Uterus (tissue), 4 donors: ENCODE results near the gene CCL21. TPM values are rescaled to one million over a fixed set of nuclear protein-coding genes. Genes with fewer than 3 reads are reported as not detected.
A peak's percentile ranks its signal among the peaks of the same experiment; 100 is the strongest.

Experiments
- DNase-seq, 2 donors: peaks; one replicate each; pipeline ENCODE4 v3.0.0-alpha.2; 2019 to 2020
- H3K27ac ChIP-seq, 2 donors: fragments of 200-600 bp; sonication (generic); 1 replicate in 1 of 2; 2 replicates in 1 of 2; pipeline ENCODE4 v1.5.1; 2016 to 2018
- H3K27me3 ChIP-seq, 2 donors: fragments of 200-600 bp; sonication (generic); one replicate each; pipeline ENCODE4 v1.5.1; 2018 to 2019; ENCODE audit warnings: control low read depth in 1 of 2
- H3K36me3 ChIP-seq, 2 donors: fragments of 200-600 bp; sonication (generic); one replicate each; pipeline ENCODE4 v1.5.1; 2019; ENCODE audit warnings: control low read depth in 1 of 2
- H3K4me1 ChIP-seq, 2 donors: fragments of 200-600 bp; sonication (generic); one replicate each; pipeline ENCODE4 v1.5.1; 2018 to 2019; ENCODE audit warnings: control low read depth in 1 of 2
- H3K4me3 ChIP-seq, 2 donors: fragments of 200-600 bp; sonication (generic); 1 replicate in 1 of 2; 2 replicates in 1 of 2; pipeline ENCODE4 v1.5.1; 2018 to 2019; ENCODE audit warnings: mild to moderate bottlenecking in 1 of 2
- H3K9me3 ChIP-seq, 2 donors: fragments of 200-600 bp; sonication (generic); one replicate each; pipeline ENCODE4 v1.5.1; 2019; ENCODE audit warnings: control low read depth in 1 of 2
- CTCF ChIP-seq, 4 experiments: fragments of 200-600 bp in 2 of 4; fragments of 450-650 bp in 2 of 4; sonication (generic) in 2 of 4; IDR thresholded peaks; one replicate each; pipeline ENCODE4 v1.5.1; 2016 to 2019; ENCODE audit warnings: antibody characterized with exemption in 4 of 4, mild to moderate bottlenecking in 2 of 4, moderate library complexity in 1 of 4
- POLR2A ChIP-seq, 2 donors: fragments of 450-650 bp; IDR thresholded peaks; one replicate each; pipeline ENCODE4 v1.6.1; 2016; ENCODE audit warnings: antibody characterized with exemption in 2 of 2, mild to moderate bottlenecking in 1 of 2, moderate library complexity in 1 of 2
- intact Hi-C: fragments of 100-400 bp; cut with DNase I; formaldehyde crosslinking; loops from one replicate; pipeline ENCODE4 v1.15.1; 2023; ENCODE audit warnings: low total_unique reads
- total RNA-seq, 4 donors: library from RNA; depleted of rRNA in 3 of 4; stranded (reverse); fragments of >200 nt in 3 of 4; gene quantifications; one replicate each; pipeline versions ENCODE4 v1.1.0 to v1.2.4, GENCODE V29; 2014 to 2023
- donor health status: DM: yes; HTN: yes; CAD: no.

CCL21 gene
- total RNA-seq, 4 donors from 2014 or later = 7.6 to 248 (median 87.1) TPM

DNA sequence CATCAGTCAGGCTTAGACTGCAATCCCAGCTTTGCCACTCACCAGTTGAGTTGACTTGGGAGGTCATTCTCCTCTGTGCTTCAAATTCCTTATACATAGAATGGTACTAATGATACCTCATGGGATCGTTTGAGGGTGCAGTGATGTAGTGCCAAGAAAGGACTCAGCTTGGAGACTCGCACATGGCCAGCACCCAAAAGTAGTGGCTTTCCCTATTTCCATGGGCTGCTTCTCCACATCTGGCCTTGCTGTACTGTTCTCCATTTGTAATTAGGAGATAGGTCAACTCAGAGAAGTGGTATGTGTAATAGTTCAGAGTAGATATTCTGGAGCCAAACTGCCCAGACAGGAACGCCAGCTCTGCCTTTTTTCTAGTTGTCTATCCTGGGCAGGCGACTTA, 24.3 kb downstream of the CCL21 start:
- H3K27ac ChIP-seq = no peak overlapping the region
- TF ChIP-seq CTCF (IDR thresholded peaks at IDR 0.05) = no peak
- TF ChIP-seq POLR2A (IDR thresholded peaks at IDR 0.05) = no peak
- H3K27me3 ChIP-seq = no peaks in the 10 kb centered on the region
- no peak for DNase-seq
- intact Hi-C loops = no loop called here
- no peaks in the 10 kb centered on the region for H3K36me3 ChIP-seq
- no peaks in the 10 kb centered on the region for H3K9me3 ChIP-seq
- peaks cover 0 to 3% of the 10 kb centered on the region in 2 donors for H3K4me1 ChIP-seq
- H3K4me3 ChIP-seq = no peak overlapping the region

- Histone ChIP-seq H3K36me3 (no peaks in the 10 kb centered on the region), H3K9me3 (no peaks in the 10 kb centered on the region), H3K27ac (no peak overlapping the region), H3K4me1 (peaks cover 0 to 3% of the 10 kb centered on the region in 2 donors), H3K27me3 (no peaks in the 10 kb centered on the region), H3K4me3 (no peak overlapping the region)
- no peak for DNase-seq
- intact Hi-C loops = no loop called here
- TF ChIP-seq CTCF (IDR thresholded peaks at IDR 0.05) = no peak
- no peak for TF ChIP-seq POLR2A (IDR thresholded peaks at IDR 0.05)
Observed at GRCh38 chr9:34684816-34685215, 25.1 kb downstream of the CCL21 start.

GRCh38 chr9:34684145-34684544, 25.8 kb downstream of the CCL21 start:
- H3K36me3 ChIP-seq = no peaks in the 10 kb centered on the region
- TF ChIP-seq POLR2A (IDR thresholded peaks at IDR 0.05) = no peak
- TF ChIP-seq CTCF (IDR thresholded peaks at IDR 0.05) = no peak
- H3K27ac ChIP-seq = no peak overlapping the region
- DNase-seq = no peak
- H3K4me3 ChIP-seq = no peak overlapping the region
- intact Hi-C loops = no loop called here
- no peaks in the 10 kb centered on the region for H3K9me3 ChIP-seq
- peaks cover 0 to 3% of the 10 kb centered on the region in 2 donors for H3K4me1 ChIP-seq
- no peaks in the 10 kb centered on the region for H3K27me3 ChIP-seq

DNA sequence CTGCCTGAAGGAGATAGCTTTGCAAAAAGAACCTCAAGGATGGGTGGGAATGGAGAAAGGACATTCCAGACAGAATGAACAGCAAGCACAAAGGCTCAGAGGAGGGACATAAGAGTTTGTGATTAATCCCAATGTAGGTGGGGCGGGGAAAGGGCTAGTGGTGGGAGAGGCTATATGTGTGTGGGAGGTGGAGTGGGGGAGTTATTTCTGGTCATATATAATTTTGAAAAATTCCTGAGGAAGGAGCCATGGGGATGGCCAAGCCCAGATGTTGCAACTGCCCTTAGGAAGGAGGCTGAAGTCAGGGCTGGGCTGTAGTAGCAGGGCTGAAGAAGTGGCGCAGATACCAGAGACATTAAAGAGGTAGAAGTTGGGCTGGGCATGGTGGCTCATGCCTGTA, 34.1 kb downstream of the CCL21 start:
- Histone ChIP-seq H3K4me1 (no peaks in the 10 kb centered on the region), H3K36me3 (no peaks in the 10 kb centered on the region), H3K27me3 (no peaks in the 10 kb centered on the region), H3K9me3 (no peaks in the 10 kb centered on the region), H3K4me3 (no peak overlapping the region), H3K27ac (no peak overlapping the region)
- intact Hi-C loops = no loop called here
- no peak for TF ChIP-seq POLR2A (IDR thresholded peaks at IDR 0.05)
- TF ChIP-seq CTCF (IDR thresholded peaks at IDR 0.05) = no peak
- no peak for DNase-seq

DNA sequence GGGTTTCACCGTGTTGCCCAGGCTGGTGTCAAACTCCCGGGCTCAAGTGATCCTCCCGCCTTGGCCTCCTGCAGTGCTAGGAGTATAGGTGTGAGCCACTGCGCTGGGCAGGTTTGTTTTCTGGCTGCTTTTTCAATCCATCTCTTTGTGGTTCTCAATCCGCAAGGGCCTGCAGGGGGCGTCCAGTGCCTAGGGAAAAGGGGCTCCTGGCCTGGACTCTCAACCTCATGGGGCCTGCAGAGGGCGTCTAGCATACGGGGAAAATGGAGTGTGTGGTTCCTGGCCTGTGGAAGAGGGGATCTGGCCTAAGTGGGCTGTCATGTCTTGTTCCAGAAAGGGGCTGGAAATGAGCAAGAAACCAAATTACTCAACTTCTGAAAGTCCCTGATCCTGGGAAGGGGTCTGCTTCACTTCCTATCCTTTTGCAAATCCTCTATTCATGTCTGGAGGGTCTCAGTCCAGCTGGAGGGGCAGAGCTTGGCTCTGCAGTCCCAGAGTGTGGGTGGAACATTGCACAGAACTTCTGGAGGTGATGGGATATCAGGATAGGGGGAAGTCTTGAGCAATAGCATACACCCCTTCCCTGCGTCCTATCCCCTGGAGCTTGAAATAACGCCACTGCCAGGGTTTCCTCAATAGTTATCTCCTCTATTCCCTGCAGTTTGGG, 34.8 kb downstream of the CCL21 start:
- Histone ChIP-seq H3K9me3 (no peaks in the 10 kb centered on the region), H3K4me3 (no peak overlapping the region), H3K27me3 (no peaks in the 10 kb centered on the region), H3K36me3 (no peaks in the 10 kb centered on the region), H3K4me1 (no peaks in the 10 kb centered on the region), H3K27ac (no peak overlapping the region)
- peak in 1 of 2 donors; percentile 37 for DNase-seq
- TF ChIP-seq POLR2A (IDR thresholded peaks at IDR 0.05) = no peak
- peak; percentile 6 to 54 (median 35) for TF ChIP-seq CTCF (IDR thresholded peaks at IDR 0.05)
- intact Hi-C loops = no loop called here
